Left lung (tissue), 10 donors: ENCODE measurements around the gene MCU. TPM values are rescaled to one million over a fixed set of nuclear protein-coding genes. Genes with fewer than 3 reads are reported as not detected.

ENCODE experiments used
- ATAC-seq: fragments of 200-7000 bp; cut with Tn5 transposase; one replicate; pipeline ENCODE4 v1.9.1; 2020; ENCODE audit warnings: moderate library complexity
- DNase-seq, 4 donors: peaks; one replicate each; pipeline ENCODE4 v3.0.0-alpha.2; 2013 to 2020
- H3K27ac ChIP-seq, 2 donors: fragments of 200-600 bp; sonication (generic) in 1 of 2; one replicate each; pipeline versions ENCODE4 v1.5.0 to v1.8.0; 2020 to 2021
- H3K27me3 ChIP-seq, 2 donors: fragments of 200-600 bp; sonication (generic) in 1 of 2; one replicate each; pipeline versions ENCODE4 v1.5.0 to v1.8.0; 2020 to 2021
- H3K36me3 ChIP-seq, 2 donors: fragments of 200-600 bp; sonication (generic) in 1 of 2; one replicate each; pipeline versions ENCODE4 v1.5.0 to v1.8.0; 2020 to 2021
- H3K4me1 ChIP-seq, 2 donors: fragments of 200-600 bp; one replicate each; pipeline ENCODE4 v1.8.0; 2021
- H3K4me3 ChIP-seq, 2 donors: fragments of 200-600 bp; sonication (generic) in 1 of 2; one replicate each; pipeline versions ENCODE4 v1.5.0 to v1.8.0; 2020 to 2021; ENCODE audit warnings: mild to moderate bottlenecking in 1 of 2
- H3K9me3 ChIP-seq, 2 donors: fragments of 200-600 bp; sonication (generic) in 1 of 2; one replicate each; pipeline versions ENCODE4 v1.5.0 to v1.8.0; 2020 to 2021
- intact Hi-C, 2 donors: fragments of 100-400 bp; cut with DNase I; formaldehyde crosslinking; loops; one replicate each; pipeline versions ENCODE4 v1.11.2 to v1.14.2; 2022
- polyA plus RNA-seq, 6 donors: library from polyadenylated mRNA; unstranded; fragments of 120-200 nt; gene quantifications; one replicate each; pipeline ENCODE4 v1.2.1, GENCODE V29; 2013; ENCODE audit not compliant: insufficient read length in 6 of 6
- total RNA-seq, 2 donors: library from RNA; stranded (reverse); fragmentation: NEBNext Ultra II Directional; extraction: Animal tissue kit (Norgen Biotek cat#: 25700); gene quantifications; one replicate each; pipeline ENCODE4 v1.2.1, GENCODE V29; 2021
- TF ChIP-seq, protein P1 (sequence below), 2 donors: fragments of 200-600 bp; sonication (generic) in 1 of 2; IDR thresholded peaks; one replicate each; pipeline versions ENCODE4 v1.5.0 to v1.8.0; 2021; ENCODE audit warnings: antibody characterized with exemption in 2 of 2
- donor health status: DM: no; HTN: yes; CAD: no.
- donor health status: DM: no; HTN: no; CAD: no.

The MCU gene
- total and polyA plus RNA-seq, 8 donors: 29.4 to 48.8 (median 38.6) TPM

DNA sequence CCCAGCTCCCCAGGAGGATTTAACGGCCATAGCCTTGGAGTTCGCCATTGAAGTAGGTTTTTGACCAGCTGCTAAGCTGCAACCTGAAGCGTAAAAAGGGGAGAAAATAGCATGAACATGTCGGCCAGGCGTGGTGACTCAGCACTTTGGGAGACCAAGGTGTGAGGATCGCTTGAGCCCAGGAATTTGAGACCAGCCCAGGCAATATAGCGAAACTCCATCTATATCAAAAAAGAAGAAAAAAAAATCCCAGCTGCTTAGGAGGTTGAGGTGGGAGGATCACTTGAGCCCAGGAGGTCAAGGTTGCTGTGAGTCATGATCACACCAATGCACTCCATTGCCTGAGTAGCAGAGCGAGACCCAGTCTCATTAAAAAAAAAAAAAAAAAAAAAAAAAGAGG lies 32.2 kb upstream of the MCU start:
- no peak overlapping the region for H3K27ac ChIP-seq
- no peak for DNase-seq
- no peak overlapping the region for H3K4me3 ChIP-seq
- H3K36me3 ChIP-seq: no peaks in the 10 kb centered on the region
- no peaks in the 10 kb centered on the region for H3K4me1 ChIP-seq
- H3K9me3 ChIP-seq: no peaks in the 10 kb centered on the region
- intact Hi-C loops: no loop called here
- TF ChIP-seq, protein P1, sequence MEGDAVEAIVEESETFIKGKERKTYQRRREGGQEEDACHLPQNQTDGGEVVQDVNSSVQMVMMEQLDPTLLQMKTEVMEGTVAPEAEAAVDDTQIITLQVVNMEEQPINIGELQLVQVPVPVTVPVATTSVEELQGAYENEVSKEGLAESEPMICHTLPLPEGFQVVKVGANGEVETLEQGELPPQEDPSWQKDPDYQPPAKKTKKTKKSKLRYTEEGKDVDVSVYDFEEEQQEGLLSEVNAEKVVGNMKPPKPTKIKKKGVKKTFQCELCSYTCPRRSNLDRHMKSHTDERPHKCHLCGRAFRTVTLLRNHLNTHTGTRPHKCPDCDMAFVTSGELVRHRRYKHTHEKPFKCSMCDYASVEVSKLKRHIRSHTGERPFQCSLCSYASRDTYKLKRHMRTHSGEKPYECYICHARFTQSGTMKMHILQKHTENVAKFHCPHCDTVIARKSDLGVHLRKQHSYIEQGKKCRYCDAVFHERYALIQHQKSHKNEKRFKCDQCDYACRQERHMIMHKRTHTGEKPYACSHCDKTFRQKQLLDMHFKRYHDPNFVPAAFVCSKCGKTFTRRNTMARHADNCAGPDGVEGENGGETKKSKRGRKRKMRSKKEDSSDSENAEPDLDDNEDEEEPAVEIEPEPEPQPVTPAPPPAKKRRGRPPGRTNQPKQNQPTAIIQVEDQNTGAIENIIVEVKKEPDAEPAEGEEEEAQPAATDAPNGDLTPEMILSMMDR (IDR thresholded peaks at IDR 0.05): no peak
- H3K27me3 ChIP-seq: no peaks in the 10 kb centered on the region
- no peak for ATAC-seq

DNA sequence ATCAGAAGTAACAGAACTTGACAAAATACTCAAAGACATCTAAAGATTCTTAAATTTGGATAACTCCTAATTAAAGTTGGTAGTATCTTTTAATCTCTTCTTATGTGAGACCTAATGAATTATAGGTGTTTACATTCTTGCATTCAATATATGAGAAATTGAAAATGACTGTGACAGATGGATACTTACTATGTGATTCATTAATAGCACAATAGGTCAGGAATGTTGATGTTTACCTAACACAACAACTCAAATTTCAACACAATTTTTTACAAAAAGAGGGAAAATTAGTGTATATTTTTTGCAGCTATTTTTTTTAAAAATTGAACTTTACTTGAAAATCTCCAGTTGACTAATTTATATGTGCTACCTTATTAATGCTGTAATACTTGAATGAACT lies 31.7 kb upstream of the MCU start:
- Histone ChIP-seq H3K27ac (no peak overlapping the region), H3K27me3 (no peaks in the 10 kb centered on the region), H3K4me1 (no peaks in the 10 kb centered on the region), H3K9me3 (no peaks in the 10 kb centered on the region), H3K36me3 (no peaks in the 10 kb centered on the region), H3K4me3 (no peak overlapping the region)
- no peak for ATAC-seq
- TF ChIP-seq, protein P1 (IDR thresholded peaks at IDR 0.05): no peak
- DNase-seq: no peak
- intact Hi-C loops: no loop called here

DNA sequence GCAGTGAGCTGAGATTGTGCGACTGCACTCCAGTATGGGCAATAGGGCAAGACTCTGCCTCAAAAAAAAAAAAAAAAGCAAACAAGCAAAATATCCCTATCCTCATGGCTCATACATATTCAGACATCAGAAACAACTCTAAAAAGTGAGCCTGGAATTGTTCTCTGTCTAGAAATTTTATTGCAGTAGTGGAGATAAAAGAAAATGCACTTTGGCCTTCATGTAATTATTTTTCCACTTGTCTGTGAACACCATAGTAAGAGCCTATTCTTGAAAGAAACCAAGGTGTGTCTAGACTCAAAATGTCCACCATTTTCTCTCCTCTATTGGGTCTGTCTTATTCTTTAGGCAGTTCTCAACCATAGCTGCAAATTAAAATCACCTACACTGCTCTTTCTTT lies 30.5 kb upstream of the MCU start:
- TF ChIP-seq, protein P1 (IDR thresholded peaks at IDR 0.05): no peak
- intact Hi-C loops: no loop called here
- Histone ChIP-seq H3K27ac (no peak overlapping the region), H3K9me3 (no peaks in the 10 kb centered on the region), H3K4me1 (no peaks in the 10 kb centered on the region), H3K27me3 (no peaks in the 10 kb centered on the region), H3K4me3 (no peak overlapping the region), H3K36me3 (no peaks in the 10 kb centered on the region)
- DNase-seq: no peak
- no peak for ATAC-seq

DNA sequence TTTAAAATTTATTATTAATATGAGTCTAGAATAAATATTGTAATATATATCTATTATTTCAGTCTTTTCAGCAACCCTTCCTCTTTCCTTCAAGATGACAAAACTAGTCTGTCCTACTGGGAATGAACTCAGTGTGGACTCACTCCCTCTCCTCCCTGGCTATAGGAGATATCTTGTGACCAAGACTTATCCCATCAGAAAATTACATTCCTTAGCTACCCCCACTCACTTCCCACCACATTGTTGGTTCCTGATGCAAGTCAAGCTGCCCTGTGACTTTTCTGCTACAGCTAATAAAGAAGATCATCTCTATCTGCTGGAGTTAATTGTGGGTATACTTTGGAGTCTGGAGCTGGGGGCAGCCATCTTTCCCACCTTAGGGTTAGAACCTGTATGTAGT lies 28.0 kb upstream of the MCU start:
- ATAC-seq (no peak), DNase-seq (no peak)
- intact Hi-C loops: no loop called here
- no peaks in the 10 kb centered on the region for H3K9me3 ChIP-seq
- no peak overlapping the region for H3K27ac ChIP-seq
- no peaks in the 10 kb centered on the region for H3K4me1 ChIP-seq
- no peaks in the 10 kb centered on the region for H3K27me3 ChIP-seq
- TF ChIP-seq, protein P1 (IDR thresholded peaks at IDR 0.05): no peak
- H3K36me3 ChIP-seq: no peaks in the 10 kb centered on the region
- H3K4me3 ChIP-seq: no peak overlapping the region

DNA sequence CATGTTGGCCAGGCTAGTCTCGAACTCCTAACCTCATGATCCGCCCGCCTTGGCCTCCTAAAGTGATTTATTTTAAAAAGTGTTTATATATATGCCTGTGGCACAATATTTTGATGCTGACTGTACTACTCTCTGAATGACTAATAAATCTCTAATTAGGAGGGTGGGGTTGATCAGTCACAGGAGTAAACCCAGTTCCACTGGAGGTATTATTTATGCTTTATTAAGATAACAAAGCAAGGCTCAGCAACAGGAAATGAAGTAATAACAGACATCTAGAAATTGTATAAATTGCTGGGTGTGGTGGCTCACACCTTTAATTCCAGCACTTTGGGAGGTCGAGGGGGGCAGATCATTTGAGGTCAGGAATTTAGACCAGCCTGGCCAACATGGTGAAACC lies 26.0 kb upstream of the MCU start:
- TF ChIP-seq, protein P1 (IDR thresholded peaks at IDR 0.05): no peak
- Histone ChIP-seq H3K27me3 (no peaks in the 10 kb centered on the region), H3K27ac (no peak overlapping the region), H3K9me3 (no peaks in the 10 kb centered on the region), H3K4me3 (no peak overlapping the region), H3K4me1 (no peaks in the 10 kb centered on the region), H3K36me3 (no peaks in the 10 kb centered on the region)
- no peak for DNase-seq
- intact Hi-C loops: no loop called here
- ATAC-seq: no peak
